Measurements from ENCODE around the gene MICAL3.
"Not testable (repeated sequence)": the region's sequence is repeated elsewhere in the genome, so short reads cannot be mapped to it uniquely, and the experiment has no call there.

MICAL3 gene

GRCh38 chr22:18013947-18014346 lies 10.4 kb downstream of the MICAL3 start:
- no peaks in the 10 kb centered on the region for H3K4me1 ChIP-seq (ENCODE audit: control insufficient read depth, insufficient read depth, low read length)
- no peak overlapping the region for H3K27ac ChIP-seq (ENCODE audit: low read length)
- no peaks in the 10 kb centered on the region for H3K27me3 ChIP-seq (ENCODE audit: control insufficient read depth, insufficient read depth, low read length)
- H3K4me3 ChIP-seq (ENCODE audit: low read length), result no peak overlapping the region
- H3K36me3 ChIP-seq (ENCODE audit: control insufficient read depth, insufficient read depth, low read length), result no peaks in the 10 kb centered on the region
- H3K9me3 ChIP-seq (ENCODE audit: control insufficient read depth, insufficient read depth, low read length), result no peaks in the 10 kb centered on the region
- WGBS (ENCODE audit: insufficient coverage, insufficient read length), result no CpG with 5 or more reads among the region's 5 CpGs
- DNase-seq (ENCODE audit: low read depth, low spot score), result no peak

DNA sequence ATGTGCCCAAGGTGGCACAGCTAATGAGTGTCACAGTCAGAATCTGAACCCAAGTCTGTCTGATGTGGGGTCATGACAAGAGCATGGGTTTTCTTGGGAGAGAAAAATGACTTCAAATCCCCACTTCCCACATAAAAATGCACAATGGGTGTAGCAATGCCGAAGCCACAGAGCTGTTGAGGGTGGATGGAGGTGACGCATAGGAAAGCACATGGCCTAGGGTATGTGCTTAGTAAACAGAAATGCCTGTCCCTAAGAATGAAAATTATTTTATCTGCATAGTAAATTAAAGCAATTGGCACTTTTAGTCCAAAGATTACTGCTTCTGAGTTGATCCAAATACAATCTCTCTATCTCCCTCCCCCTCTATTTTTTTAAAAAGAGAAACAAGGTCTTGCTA lies 10.9 kb downstream of the MICAL3 start:
- no peaks in the 10 kb centered on the region for H3K9me3 ChIP-seq (ENCODE audit: control insufficient read depth, insufficient read depth, low read length)
- no peak overlapping the region for H3K27ac ChIP-seq (ENCODE audit: low read length)
- WGBS (ENCODE audit: insufficient coverage, insufficient read length), result no CpG with 5 or more reads among the region's 2 CpGs
- no peaks in the 10 kb centered on the region for H3K36me3 ChIP-seq (ENCODE audit: control insufficient read depth, insufficient read depth, low read length)
- H3K27me3 ChIP-seq (ENCODE audit: control insufficient read depth, insufficient read depth, low read length), result no peaks in the 10 kb centered on the region
- no peaks in the 10 kb centered on the region for H3K4me1 ChIP-seq (ENCODE audit: control insufficient read depth, insufficient read depth, low read length)
- DNase-seq (ENCODE audit: low read depth, low spot score), result no peak
- no peak overlapping the region for H3K4me3 ChIP-seq (ENCODE audit: low read length)

DNA sequence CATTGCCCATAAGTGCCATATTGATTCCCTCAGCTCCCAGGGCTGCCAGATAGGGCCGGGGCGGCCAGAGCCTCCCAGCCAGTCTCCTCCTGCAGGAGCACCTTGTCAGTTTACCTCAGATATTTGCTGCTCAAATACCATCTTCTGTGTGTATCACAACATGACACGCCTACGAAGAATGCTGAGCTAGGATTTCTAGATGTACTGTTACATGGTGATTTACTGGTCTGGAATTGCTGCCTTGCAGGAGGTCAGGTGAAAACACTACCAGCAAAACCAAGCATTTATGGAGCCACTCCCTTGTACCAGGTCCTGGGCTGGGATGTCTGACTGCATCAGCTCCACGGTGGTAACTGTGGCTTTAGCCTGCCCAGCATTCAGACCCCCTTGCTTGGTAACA lies 11.8 kb downstream of the MICAL3 start:
- Histone ChIP-seq H3K27me3 (ENCODE audit: control insufficient read depth, insufficient read depth, low read length) (no peaks in the 10 kb centered on the region), H3K9me3 (ENCODE audit: control insufficient read depth, insufficient read depth, low read length) (no peaks in the 10 kb centered on the region), H3K4me1 (ENCODE audit: control insufficient read depth, insufficient read depth, low read length) (no peaks in the 10 kb centered on the region), H3K4me3 (ENCODE audit: low read length) (no peak overlapping the region), H3K27ac (ENCODE audit: low read length) (no peak overlapping the region), H3K36me3 (ENCODE audit: control insufficient read depth, insufficient read depth, low read length) (no peaks in the 10 kb centered on the region)
- DNase-seq (ENCODE audit: low read depth, low spot score), result no peak
- no CpG with 5 or more reads among the region's 5 CpGs for WGBS (ENCODE audit: insufficient coverage, insufficient read length)

- no peak overlapping the region for H3K4me3 ChIP-seq (ENCODE audit: low read length)
- DNase-seq (ENCODE audit: low read depth, low spot score), result no peak
- no peak overlapping the region for H3K27ac ChIP-seq (ENCODE audit: low read length)
- no peaks in the 10 kb centered on the region for H3K36me3 ChIP-seq (ENCODE audit: control insufficient read depth, insufficient read depth, low read length)
- H3K9me3 ChIP-seq (ENCODE audit: control insufficient read depth, insufficient read depth, low read length), result 0 out of 2 replicates have a peak, but pooled peaks cover 1% of the 10 kb centered on the region
- H3K4me1 ChIP-seq (ENCODE audit: control insufficient read depth, insufficient read depth, low read length), result no peaks in the 10 kb centered on the region
- WGBS (ENCODE audit: insufficient coverage, insufficient read length), result no CpG with 5 or more reads among the region's 2 CpGs
- H3K27me3 ChIP-seq (ENCODE audit: control insufficient read depth, insufficient read depth, low read length), result no peaks in the 10 kb centered on the region
Observed at GRCh38 chr22:18010266-18010665, 14.1 kb downstream of the MICAL3 start.

DNA sequence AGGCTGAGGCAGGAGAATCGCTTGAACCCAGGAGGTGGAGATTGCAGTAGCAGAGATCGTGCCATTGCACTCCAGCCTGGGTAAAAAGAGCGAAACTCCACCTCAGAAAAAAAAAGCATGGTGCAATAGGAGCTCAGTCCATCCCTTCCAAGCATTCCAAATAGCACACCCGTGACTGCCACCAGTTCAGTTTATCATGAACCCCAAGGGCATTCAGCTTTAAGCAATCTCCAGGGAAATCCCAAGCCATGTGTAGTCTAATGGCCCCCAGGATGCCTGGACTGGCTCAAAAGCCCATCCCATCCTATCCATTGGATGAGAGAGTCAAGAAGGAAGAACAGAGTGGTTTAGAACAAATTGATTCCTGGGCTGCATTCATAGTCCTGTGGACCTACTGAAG lies 16.2 kb downstream of the MICAL3 start:
- Histone ChIP-seq H3K4me3 (ENCODE audit: low read length) (no peak overlapping the region), H3K36me3 (ENCODE audit: control insufficient read depth, insufficient read depth, low read length) (no peaks in the 10 kb centered on the region), H3K27me3 (ENCODE audit: control insufficient read depth, insufficient read depth, low read length) (no peaks in the 10 kb centered on the region), H3K27ac (ENCODE audit: low read length) (no peak overlapping the region), H3K4me1 (ENCODE audit: control insufficient read depth, insufficient read depth, low read length) (no peaks in the 10 kb centered on the region), H3K9me3 (ENCODE audit: control insufficient read depth, insufficient read depth, low read length) (0 out of 2 replicates have a peak, but pooled peaks cover 1% of the 10 kb centered on the region)
- no CpG with 5 or more reads among the region's 4 CpGs for WGBS (ENCODE audit: insufficient coverage, insufficient read length)
- DNase-seq (ENCODE audit: low read depth, low spot score), result no peak

- Histone ChIP-seq H3K36me3 (ENCODE audit: control insufficient read depth, insufficient read depth, low read length) (no peaks in the 10 kb centered on the region), H3K4me3 (ENCODE audit: low read length) (no peak overlapping the region), H3K9me3 (ENCODE audit: control insufficient read depth, insufficient read depth, low read length) (0 out of 2 replicates have a peak, but pooled peaks cover 1% of the 10 kb centered on the region), H3K27ac (ENCODE audit: low read length) (no peak overlapping the region), H3K27me3 (ENCODE audit: control insufficient read depth, insufficient read depth, low read length) (no peaks in the 10 kb centered on the region), H3K4me1 (ENCODE audit: control insufficient read depth, insufficient read depth, low read length) (no peaks in the 10 kb centered on the region)
- WGBS (ENCODE audit: insufficient coverage, insufficient read length), result no CpG with 5 or more reads among the region's 8 CpGs
- DNase-seq (ENCODE audit: low read depth, low spot score), result no peak
Observed at GRCh38 chr22:18005201-18005926, 19.0 kb downstream of the MICAL3 start.

GRCh38 chr22:18001894-18002315 lies 22.5 kb downstream of the MICAL3 start:
- not testable (repeated sequence) for H3K4me3 ChIP-seq (ENCODE audit: low read length); DNase-seq (ENCODE audit: low read depth, low spot score); H3K4me1 ChIP-seq (ENCODE audit: control insufficient read depth, insufficient read depth, low read length); H3K36me3 ChIP-seq (ENCODE audit: control insufficient read depth, insufficient read depth, low read length); H3K27me3 ChIP-seq (ENCODE audit: control insufficient read depth, insufficient read depth, low read length); H3K27ac ChIP-seq (ENCODE audit: low read length); H3K9me3 ChIP-seq (ENCODE audit: control insufficient read depth, insufficient read depth, low read length)
- no CpG with 5 or more reads among the region's 15 CpGs for WGBS (ENCODE audit: insufficient coverage, insufficient read length)

GRCh38 chr22:18001040-18001893 lies 23.1 kb downstream of the MICAL3 start:
- Histone ChIP-seq H3K36me3 (ENCODE audit: control insufficient read depth, insufficient read depth, low read length) (no peaks in the 10 kb centered on the region), H3K9me3 (ENCODE audit: control insufficient read depth, insufficient read depth, low read length) (0 out of 2 replicates have a peak, but pooled peaks cover 1% of the 10 kb centered on the region), H3K4me3 (ENCODE audit: low read length) (peak overlapping the region; percentile 62), H3K27me3 (ENCODE audit: control insufficient read depth, insufficient read depth, low read length) (no peaks in the 10 kb centered on the region), H3K27ac (ENCODE audit: low read length) (no peak overlapping the region), H3K4me1 (ENCODE audit: control insufficient read depth, insufficient read depth, low read length) (0 out of 2 replicates have a peak, but pooled peaks cover 2% of the 10 kb centered on the region)
- WGBS (ENCODE audit: insufficient coverage, insufficient read length), result no CpG with 5 or more reads among the region's 96 CpGs
- peak; percentile 83 for DNase-seq (ENCODE audit: low read depth, low spot score)

- WGBS (ENCODE audit: insufficient coverage, insufficient read length), result no CpG with 5 or more reads among the region's 52 CpGs
- Histone ChIP-seq H3K27me3 (ENCODE audit: control insufficient read depth, insufficient read depth, low read length) (no peaks in the 10 kb centered on the region), H3K4me1 (ENCODE audit: control insufficient read depth, insufficient read depth, low read length) (0 out of 2 replicates have a peak, but pooled peaks cover 2% of the 10 kb centered on the region), H3K9me3 (ENCODE audit: control insufficient read depth, insufficient read depth, low read length) (no peaks in the 10 kb centered on the region), H3K36me3 (ENCODE audit: control insufficient read depth, insufficient read depth, low read length) (no peaks in the 10 kb centered on the region), H3K27ac (ENCODE audit: low read length) (no peak overlapping the region), H3K4me3 (ENCODE audit: low read length) (peak overlapping the region; percentile 62)
- DNase-seq (ENCODE audit: low read depth, low spot score), result no peak
Observed at GRCh38 chr22:18000441-18001039, 23.8 kb downstream of the MICAL3 start.

- no peak overlapping the region for H3K27ac ChIP-seq (ENCODE audit: low read length)
- DNase-seq (ENCODE audit: low read depth, low spot score), result no peak
- no peak overlapping the region for H3K4me3 ChIP-seq (ENCODE audit: low read length)
- no CpG with 5 or more reads among the region's 8 CpGs for WGBS (ENCODE audit: insufficient coverage, insufficient read length)
- H3K27me3 ChIP-seq (ENCODE audit: control insufficient read depth, insufficient read depth, low read length), result no peaks in the 10 kb centered on the region
- H3K36me3 ChIP-seq (ENCODE audit: control insufficient read depth, insufficient read depth, low read length), result no peaks in the 10 kb centered on the region
- 0 out of 2 replicates have a peak, but pooled peaks cover 2% of the 10 kb centered on the region for H3K4me1 ChIP-seq (ENCODE audit: control insufficient read depth, insufficient read depth, low read length)
- H3K9me3 ChIP-seq (ENCODE audit: control insufficient read depth, insufficient read depth, low read length), result no peaks in the 10 kb centered on the region
Observed at GRCh38 chr22:17999851-18000250, 24.5 kb downstream of the MICAL3 start.

Data from iPS DF 6.9 (cell line).